Measurements from ENCODE around the gene EFR3B.
"Not testable (repeated sequence)": the region's sequence is repeated elsewhere in the genome, so short reads cannot be mapped to it uniquely, and the experiment has no call there.

The EFR3B gene

DNA sequence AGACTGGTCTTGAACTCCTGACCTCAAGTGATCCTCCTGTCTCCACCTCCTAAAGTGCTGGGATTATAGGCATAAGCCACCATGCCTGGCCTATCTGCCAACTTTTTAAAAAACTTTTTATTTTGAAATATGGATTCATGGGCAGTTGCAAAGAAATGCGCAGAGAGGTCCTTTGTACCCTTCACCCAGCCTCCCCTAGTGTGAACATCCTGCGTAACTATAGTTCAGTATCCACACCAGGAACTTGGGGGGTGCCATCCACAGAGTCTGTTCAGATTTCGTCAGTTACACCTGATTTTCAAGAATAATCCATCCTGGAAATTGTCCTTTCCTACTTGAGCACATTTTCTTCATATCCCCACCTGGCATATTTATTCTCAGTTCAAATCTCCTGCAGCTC lies 33.0 kb downstream of the EFR3B start:
- DNase-seq: no peak

DNA sequence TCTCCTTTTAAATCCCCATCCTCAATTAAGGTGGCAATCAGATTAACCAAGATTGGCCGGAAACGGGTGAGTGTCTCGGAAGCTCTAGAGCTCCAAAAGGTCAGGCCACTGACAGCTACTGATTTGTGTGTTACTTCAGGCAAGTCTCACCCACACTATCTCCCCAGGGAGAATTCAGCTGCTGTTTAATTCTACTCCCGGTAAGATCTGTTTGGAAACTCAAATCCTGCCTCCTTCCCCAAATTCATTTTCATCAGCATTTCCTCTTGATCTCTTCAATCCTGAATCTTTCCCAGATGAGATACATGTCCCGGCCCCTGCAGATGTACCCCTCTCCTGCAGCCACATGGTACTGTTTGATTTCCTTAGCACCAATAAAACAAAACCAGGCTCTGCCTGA lies 34.9 kb downstream of the EFR3B start:
- no peak for DNase-seq

DNA sequence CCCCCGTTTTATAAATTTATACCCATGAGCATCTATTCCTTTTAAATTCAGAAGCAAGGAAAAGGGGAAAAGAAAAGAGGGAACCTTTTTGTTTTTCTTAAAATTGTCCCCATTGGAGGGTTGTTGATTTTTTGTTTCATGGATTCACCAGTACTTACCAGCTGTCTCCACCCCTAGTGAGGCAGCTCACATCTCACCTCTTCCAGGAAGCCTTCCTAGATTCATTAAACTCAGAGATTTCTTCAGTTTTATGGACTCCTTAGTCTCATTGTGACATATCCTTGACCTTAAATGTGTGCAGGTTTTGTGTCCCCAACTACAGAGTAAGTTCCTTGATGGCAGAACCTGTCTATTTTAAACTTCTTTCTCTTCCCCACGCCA lies 35.9 kb downstream of the EFR3B start:
- no peak for DNase-seq

GRCh38 chr2:25078170-25079049 lies 36.5 kb downstream of the EFR3B start:
- peak; percentile 67 for DNase-seq

- DNase-seq: no peak
These were observed 37.3 kb downstream of the EFR3B start for GRCh38 chr2:25079050-25079635.

- DNase-seq: no peak
These were observed 39.4 kb downstream of the EFR3B start for GRCh38 chr2:25081237-25081790.

DNA sequence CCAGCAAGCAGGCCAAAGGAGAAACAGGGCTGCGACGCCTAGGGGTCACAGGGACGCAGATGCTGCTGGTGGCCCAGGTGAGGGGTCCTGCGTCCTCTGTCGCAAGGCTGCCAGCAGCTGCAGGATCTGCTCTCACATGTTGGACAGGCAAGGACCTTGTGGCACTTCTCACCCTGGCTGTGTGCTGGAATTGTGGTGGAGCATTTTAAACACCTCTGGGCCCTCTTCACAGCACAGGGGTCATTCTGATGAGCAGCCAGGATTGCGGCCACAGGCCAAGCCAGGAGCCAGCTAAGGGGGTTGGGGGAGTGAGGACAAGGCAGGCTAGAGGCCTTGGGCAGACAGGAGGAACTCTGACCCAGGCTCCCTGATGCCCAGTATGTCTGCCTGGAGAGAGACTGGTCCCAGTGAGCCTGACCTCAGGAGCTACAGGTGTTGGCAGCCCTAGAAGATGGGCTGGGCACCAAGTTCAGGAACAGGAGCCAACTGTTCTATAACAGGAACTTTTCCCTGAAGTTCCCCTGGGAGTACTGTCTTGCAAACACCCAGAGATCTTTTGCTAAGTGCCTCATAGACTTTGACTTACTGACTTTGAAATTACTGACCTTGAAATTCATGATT lies 40.2 kb downstream of the EFR3B start:
- DNase-seq: no peak

GRCh38 chr2:25085761-25086560 lies 44.1 kb downstream of the EFR3B start:
- no peak for DNase-seq

- no peak for DNase-seq
These were observed 47.1 kb downstream of the EFR3B start for GRCh38 chr2:25088817-25089516.

DNA sequence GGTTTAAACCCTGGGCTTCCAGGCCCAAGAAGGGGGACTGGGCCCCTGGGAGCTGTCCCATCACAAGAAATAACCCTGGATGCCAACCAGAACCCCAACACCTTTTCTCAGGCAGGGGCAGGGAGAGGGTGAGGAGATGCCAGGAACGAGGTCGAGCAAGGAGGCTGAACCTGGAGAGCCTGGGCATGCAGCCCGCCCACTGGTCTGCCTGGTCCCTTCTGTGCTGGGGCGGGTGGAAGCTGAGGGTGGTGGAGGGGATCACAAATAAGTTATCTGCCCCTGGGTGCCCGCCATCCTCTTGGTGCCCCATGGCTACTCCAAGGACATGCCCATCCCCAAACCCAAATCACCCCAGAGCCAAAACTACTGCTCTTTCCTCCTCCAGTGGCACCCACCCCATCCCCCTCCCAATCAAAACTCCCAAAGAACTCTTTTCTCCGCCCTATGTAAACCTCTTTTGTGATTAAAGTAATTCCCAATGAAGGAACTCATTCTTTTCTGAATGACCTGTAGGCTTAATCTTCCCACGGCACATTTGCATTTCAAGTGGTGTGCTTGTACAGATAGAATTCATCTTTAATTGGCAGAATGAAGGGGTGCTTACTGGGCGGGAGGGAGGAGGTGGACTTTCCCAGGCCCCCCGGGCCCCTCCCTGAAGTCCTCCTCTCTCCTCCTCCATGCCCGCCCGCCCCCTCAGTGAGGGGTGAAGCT lies 47.9 kb downstream of the EFR3B start:
- no peak for DNase-seq

GRCh38 chr2:25090801-25091200 lies 48.9 kb downstream of the EFR3B start:
- DNase-seq: no peak

DNA sequence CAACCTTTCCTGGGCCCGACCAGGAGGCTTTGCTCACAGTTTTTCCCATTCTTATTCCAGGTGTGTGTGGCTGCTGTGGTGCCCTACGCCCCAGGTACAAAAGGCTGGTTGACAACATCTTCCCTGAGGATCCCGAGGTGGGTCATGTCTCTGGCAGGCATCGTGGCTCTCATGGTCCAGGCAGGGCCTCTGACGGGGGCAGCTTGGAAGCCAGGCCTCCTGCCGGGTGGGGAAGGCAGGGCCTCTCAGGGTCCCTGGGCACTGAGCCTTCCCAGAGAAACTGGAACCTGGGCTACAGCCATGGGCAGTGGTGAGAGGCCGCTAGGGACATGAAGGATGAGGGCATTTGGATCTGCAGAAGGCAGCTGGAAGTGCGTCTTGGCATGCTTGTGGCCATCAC lies 49.4 kb downstream of the EFR3B start:
- DNase-seq: no peak

GRCh38 chr2:25098056-25098455 lies 56.2 kb downstream of the EFR3B start:
- DNase-seq: no peak

- peak; percentile 18 for DNase-seq
These were observed 57.0 kb downstream of the EFR3B start for GRCh38 chr2:25098670-25099486.

DNA sequence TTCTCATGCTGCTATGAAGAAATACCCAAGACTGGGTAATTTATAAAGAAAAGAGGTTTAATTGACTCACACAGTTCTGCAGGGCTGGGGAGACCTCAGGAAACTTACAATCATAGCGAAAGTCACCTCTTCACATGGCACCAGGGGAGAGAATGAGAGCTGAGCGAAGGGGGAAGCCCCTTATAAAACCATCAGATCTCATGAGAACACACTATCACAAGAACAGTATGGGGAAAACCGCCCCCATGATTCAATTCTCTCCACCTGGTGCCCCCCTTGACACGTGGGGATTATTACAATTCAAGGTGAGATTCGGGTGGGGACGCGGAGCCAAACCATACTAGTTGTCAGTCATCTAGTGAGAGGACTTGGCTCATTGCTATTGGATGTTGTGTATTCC lies 60.5 kb downstream of the EFR3B start:
- not testable (repeated sequence) for DNase-seq

DNA sequence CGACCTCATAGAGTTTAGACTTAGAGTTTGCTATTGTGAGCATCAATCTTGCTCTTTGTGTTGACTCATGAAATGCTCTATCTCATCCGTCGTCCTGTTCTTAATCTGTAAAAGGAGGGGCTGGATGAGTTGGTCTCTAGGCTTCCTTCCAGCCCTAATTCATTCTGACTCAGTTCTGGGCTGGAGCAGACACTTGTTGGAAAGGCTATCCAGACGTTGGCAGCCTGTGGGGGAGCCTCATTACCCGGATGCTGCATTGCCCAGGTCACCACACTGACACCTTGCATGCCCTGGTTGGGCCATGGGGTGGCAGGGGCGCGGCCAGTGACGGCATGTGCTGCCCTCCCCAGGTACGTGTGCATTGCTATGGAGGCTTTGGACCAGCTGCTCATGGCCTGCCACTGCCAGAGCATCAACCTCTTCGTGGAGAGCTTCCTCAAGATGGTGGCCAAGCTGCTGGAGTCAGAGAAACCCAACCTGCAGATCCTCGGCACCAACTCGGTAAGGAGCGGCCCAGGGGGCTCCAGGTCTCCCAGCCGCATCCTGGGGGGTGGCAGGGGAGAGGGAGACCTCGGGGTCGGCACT lies 61.5 kb downstream of the EFR3B start:
- peak; percentile 78 for DNase-seq

GRCh38 chr2:25104736-25105135 lies 62.9 kb downstream of the EFR3B start:
- DNase-seq: no peak

DNA sequence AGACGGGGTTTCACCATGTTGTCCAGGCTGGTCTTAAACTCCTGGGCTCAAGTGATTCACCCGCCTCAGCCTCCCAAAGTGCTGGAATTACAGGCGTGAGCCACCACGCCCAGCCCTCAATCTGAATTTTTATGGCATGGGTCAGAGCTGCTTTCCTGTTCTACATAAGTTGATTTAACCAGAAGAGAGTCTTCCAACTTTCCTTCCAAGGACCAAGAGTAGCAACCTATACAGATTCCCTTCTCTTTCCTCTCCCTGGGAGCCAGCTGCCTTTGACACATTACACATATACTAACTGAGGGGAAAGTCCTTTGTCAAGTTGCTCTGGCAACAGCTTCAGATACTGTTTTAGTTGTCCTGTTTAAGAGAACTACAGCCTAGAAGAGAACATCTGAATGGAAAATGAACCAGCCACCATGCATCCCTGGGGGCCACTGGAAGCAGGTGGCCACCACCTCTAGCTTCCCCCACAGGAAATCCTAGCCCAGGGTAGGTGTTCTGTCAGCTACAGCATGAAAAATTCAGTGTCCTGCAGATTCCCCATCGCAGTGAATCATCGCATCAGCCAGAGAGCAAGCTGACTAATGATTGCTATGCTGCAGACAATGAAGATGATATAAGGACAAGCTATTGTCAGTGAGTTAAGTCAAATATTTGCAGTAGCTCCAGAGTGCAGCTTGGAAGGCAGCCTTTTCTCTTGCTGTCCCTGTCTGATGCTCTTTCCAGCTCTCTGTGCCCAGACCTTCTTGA lies 63.6 kb downstream of the EFR3B start:
- peak; percentile 75 for DNase-seq

DNA sequence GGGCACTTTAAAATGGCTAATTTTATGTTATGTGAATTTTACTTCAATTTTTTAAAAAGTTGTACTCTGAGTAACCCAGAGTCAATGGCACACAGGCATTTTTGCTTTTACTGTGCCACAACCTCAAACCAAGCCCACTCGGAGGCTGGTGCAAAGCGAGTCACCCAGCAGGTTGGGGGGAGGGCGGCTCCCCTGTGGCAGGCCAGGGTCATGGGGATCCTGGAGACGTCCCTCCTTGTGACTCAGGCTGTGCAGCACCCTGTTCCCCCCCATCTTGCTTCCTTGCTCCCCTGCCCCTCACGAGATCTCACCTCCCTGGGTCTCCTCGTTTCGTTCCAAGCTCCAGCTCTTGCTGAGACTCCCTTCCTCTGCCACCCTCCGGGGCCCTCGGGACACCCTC lies 67.9 kb downstream of the EFR3B start:
- no peak for DNase-seq

GRCh38 chr2:25112113-25112512 lies 70.2 kb downstream of the EFR3B start:
- no peak for DNase-seq

Measured in EL (cell line).